A549 (cell line): Measurements from ENCODE around the gene KATNIP. TPM values are rescaled to one million over a fixed set of nuclear protein-coding genes. Genes with fewer than 3 reads are reported as not detected.
A peak's percentile ranks its signal among the peaks of the same experiment; 100 is the strongest.

Experiments used
- ATAC-seq, 2 experiments: fragments of 200-7000 bp in 1 of 2; fragments of >200 bp in 1 of 2; cut with Nextera tagmentation in 1 of 2; cut with Tn5 transposase in 1 of 2; 3 replicates each; pipeline versions ENCODE4 v1.8.0 to v1.9.1; 2018 to 2020; ENCODE audit warnings: mild to moderate bottlenecking in 1 of 2, moderate library complexity in 1 of 2
- CTCF ChIA-PET: fragments of 300-600 bp; sonication (Branson Sonifier 250); formaldehyde crosslinking; extraction: SDS; loops from one replicate; lab custom pipeline; 2021; ENCODE audit warnings: antibody characterized with exemption, inconsistent platforms; lab: Yijun Ruan, JAX
- POLR2A ChIA-PET: fragments of 350-600 bp; formaldehyde crosslinking; extraction: SDS; loops from one replicate; lab custom pipeline; 2021; ENCODE audit warnings: antibody characterized with exemption, inconsistent platforms; lab: Yijun Ruan, JAX
- DNase-seq, 2 experiments: peaks; one replicate each; pipeline versions ENCODE4 v3.0.0 to v3.0.0-alpha.2; 2011 to 2016; ENCODE audit warnings: low read depth in 1 of 2, low spot score in 1 of 2
- FAIRE-seq: peaks from 2 replicates; lab custom pipeline; 2011; peaks lifted over from hg19 to GRCh38; lab: Jason Lieb, UNC
- H3K27ac ChIP-seq, 2 experiments: fragments of >200 bp; sonication (Bioruptor Twin); formaldehyde crosslinking; 3 replicates each; pipeline ENCODE4 v1.5.1; 2016 to 2017
- H3K4me1 ChIP-seq: fragments of >200 bp; sonication (Bioruptor Twin); formaldehyde crosslinking; 3 replicates; pipeline ENCODE4 v1.6.1; 2016
- H3K4me2 ChIP-seq: fragments of >200 bp; sonication (Bioruptor Twin); formaldehyde crosslinking; 3 replicates; pipeline ENCODE4 v1.6.1; 2016
- H3K4me3 ChIP-seq: fragments of >200 bp; sonication (Bioruptor Twin); formaldehyde crosslinking; 3 replicates; pipeline ENCODE4 v1.5.1; 2016
- H3K9me3 ChIP-seq: fragments of >200 bp; sonication (Bioruptor Twin); formaldehyde crosslinking; 3 replicates; pipeline ENCODE4 v1.6.1; 2016
- BCL3 ChIP-seq: fragments of >200 bp; sonication (Bioruptor Twin); formaldehyde crosslinking; IDR thresholded peaks from 3 replicates; pipeline ENCODE4 v1.6.1; 2016
- CBX2 ChIP-seq: fragments of 200-600 bp; sonication (generic); IDR thresholded peaks from 2 replicates; pipeline ENCODE4 v1.6.1; 2016; ENCODE audit warnings: low read depth, mild to moderate bottlenecking, borderline replicate concordance
- CHD2 ChIP-seq: fragments of 150-350 bp; IDR thresholded peaks from 2 replicates; pipeline ENCODE4 v1.6.1; 2014; ENCODE audit warnings: low read length; ENCODE audit not compliant: partially characterized antibody
- CHD4 ChIP-seq: fragments of 200-600 bp; sonication (generic); IDR thresholded peaks from 2 replicates; pipeline ENCODE4 v1.6.1; 2016; ENCODE audit warnings: antibody characterized with exemption, mild to moderate bottlenecking, borderline replicate concordance
- CTCF ChIP-seq: fragments of >200 bp; sonication (Bioruptor Twin); formaldehyde crosslinking; IDR thresholded peaks from 3 replicates; pipeline ENCODE4 v1.5.1; 2016
- E2F6 ChIP-seq: IDR thresholded peaks from 2 replicates; pipeline ENCODE4 v1.6.1; 2012; ENCODE audit warnings: low read depth, borderline replicate concordance
- EHMT2 ChIP-seq: fragments of 200-600 bp; sonication (generic); IDR thresholded peaks from 2 replicates; pipeline ENCODE4 v1.6.1; 2016; ENCODE audit warnings: antibody characterized with exemption, low read depth, mild to moderate bottlenecking, moderate library complexity
- FOSL2 ChIP-seq, 2 experiments: fragments of 450-650 bp in 1 of 2; fragments of >200 bp in 1 of 2; sonication (Bioruptor Twin) in 1 of 2; formaldehyde crosslinking; IDR thresholded peaks; 2 replicates each; pipeline versions ENCODE4 v1.5.0 to v1.6.1; 2016 to 2020; ENCODE audit warnings: mild to moderate bottlenecking in 1 of 2, moderate library complexity in 1 of 2
- GATA3 ChIP-seq: IDR thresholded peaks from 2 replicates; pipeline ENCODE4 v1.6.1; 2012; ENCODE audit warnings: borderline replicate concordance
- JUN ChIP-seq, 2 experiments: fragments of >200 bp; sonication (Bioruptor Twin); formaldehyde crosslinking; IDR thresholded peaks; 2 replicates in 1 of 2; 3 replicates in 1 of 2; pipeline ENCODE4 v1.6.1; 2016 to 2017
- JUNB ChIP-seq: fragments of >200 bp; sonication (Bioruptor Twin); formaldehyde crosslinking; IDR thresholded peaks from 2 replicates; pipeline ENCODE4 v1.6.1; 2016
- KDM1A ChIP-seq: fragments of 200-600 bp; sonication (generic); IDR thresholded peaks from 2 replicates; pipeline ENCODE4 v1.6.1; 2016; ENCODE audit warnings: low read depth, mild to moderate bottlenecking
- KDM5A ChIP-seq: fragments of 200-600 bp; sonication (generic); IDR thresholded peaks from 2 replicates; pipeline ENCODE4 v1.6.1; 2016; ENCODE audit warnings: antibody characterized with exemption, mild to moderate bottlenecking
- MAFK ChIP-seq: fragments of 450-650 bp; IDR thresholded peaks from 2 replicates; pipeline ENCODE4 v1.6.1; 2014; ENCODE audit not compliant: partially characterized antibody
- MAX ChIP-seq: IDR thresholded peaks from 2 replicates; pipeline ENCODE4 v1.6.1; 2012
- MAZ ChIP-seq: fragments of 150-350 bp; IDR thresholded peaks from 2 replicates; pipeline ENCODE4 v1.6.1; 2014; ENCODE audit warnings: antibody characterized with exemption, low read depth, low read length, borderline replicate concordance
- MYC ChIP-seq: IDR thresholded peaks from 2 replicates; pipeline ENCODE4 v1.6.1; 2012; ENCODE audit warnings: mild to moderate bottlenecking, inconsistent platforms, low read length, improper control_type of control experiment, borderline replicate concordance
- NR3C1 ChIP-seq: fragments of >200 bp; sonication (Bioruptor Twin); formaldehyde crosslinking; IDR thresholded peaks from 3 replicates; pipeline ENCODE4 v1.6.1; 2017
- PHF8 ChIP-seq: fragments of 200-600 bp; sonication (generic); IDR thresholded peaks from 2 replicates; pipeline ENCODE4 v1.6.1; 2016; ENCODE audit warnings: low read depth, mild to moderate bottlenecking, antibody characterized with exemption, moderate library complexity, borderline replicate concordance
- POLR2A ChIP-seq: IDR thresholded peaks from 2 replicates; pipeline ENCODE4 v1.6.1; 2012; ENCODE audit warnings: mild to moderate bottlenecking, low read length
- POLR2AphosphoS2 ChIP-seq: conservative IDR thresholded peaks from 2 replicates; pipeline ENCODE4 v1.6.1; 2012; ENCODE audit warnings: low read length, improper control_type of control experiment, inconsistent platforms
- RFX5 ChIP-seq: fragments of 450-650 bp; IDR thresholded peaks from 2 replicates; pipeline ENCODE4 v1.7.1; 2014; ENCODE audit warnings: antibody characterized with exemption, mild to moderate bottlenecking, moderate library complexity
- SMC3 ChIP-seq: fragments of >200 bp; sonication (Bioruptor Twin); formaldehyde crosslinking; IDR thresholded peaks from 3 replicates; pipeline ENCODE4 v1.6.1; 2018; ENCODE audit warnings: inconsistent platforms
- SREBF2 ChIP-seq: fragments of 450-650 bp; IDR thresholded peaks from 2 replicates; pipeline ENCODE4 v1.6.1; 2014; ENCODE audit warnings: mild to moderate bottlenecking, moderate library complexity
- TFCP2L1 ChIP-seq: fragments of 250-450 bp; sonication (Bioruptor Pico); IDR thresholded peaks from 2 replicates; pipeline ENCODE4 v1.5.0; 2021; ENCODE audit warnings: mild to moderate bottlenecking
- ZSCAN20 ChIP-seq: fragments of 250-450 bp; sonication (Bioruptor Pico); IDR thresholded peaks from 2 replicates; pipeline ENCODE4 v1.8.0; 2022; ENCODE audit warnings: mild to moderate bottlenecking, moderate library complexity
- WGBS: methylation state at CpG from one replicate; pipeline ENCODE4 v1.1.6; 2017; ENCODE audit errors: missing lambda C conversion rate; 5-methylcytosine and 5-hydroxymethylcytosine counted together
- polyA minus RNA-seq: library from RNA; depleted of rRNA, polyadenylated mRNA; stranded (reverse); fragments of >200 nt; gene quantifications from 2 replicates; pipeline ENCODE4 v1.2.3, GENCODE V29; 2011; rRNA and poly(A)+ RNA removed
- polyA plus RNA-seq, 4 experiments: library from polyadenylated mRNA; depleted of rRNA in 3 of 4; stranded (reverse); fragments of >200 nt; fragmentation: RNase III in 1 of 4; extraction: RNeasy Plus Mini Kit Qiagen cat#74134 plus additional on column Dnase treatment in 1 of 4; gene quantifications; 2 replicates in 3 of 4; 3 replicates in 1 of 4; pipeline ENCODE4 v1.2.3, GENCODE V29; 2011 to 2017
- TF ChIP-seq, protein P1 (sequence below): fragments of 250-450 bp; sonication (Bioruptor Pico); IDR thresholded peaks from 2 replicates; pipeline ENCODE4 v1.5.0; 2020; ENCODE audit warnings: low read depth, mild to moderate bottlenecking, moderate library complexity

Gene KATNIP
- polyA plus RNA-seq (2011; rRNA removed), result 27.1 and 27.9 TPM in 2 replicates
- 17.1 and 18.5 TPM in 2 replicates for polyA plus RNA-seq (2012; cell fraction: cytosol; rRNA removed)
- 77.9 and 87.4 TPM in 2 replicates for polyA plus RNA-seq (2012; cell fraction: nucleus; rRNA removed)
- 12.8 to 13.5 TPM (median 13.4 TPM) in 3 replicates for polyA plus RNA-seq (2017; fragmentation: RNase III; extraction: RNeasy Plus Mini Kit Qiagen cat#74134 plus additional on column Dnase treatment)
- 31.7 and 45.8 TPM in 2 replicates for polyA minus RNA-seq

- Histone ChIP-seq H3K4me2 (peak within 1 kb of the TSS; percentile 95), H3K4me3 (peak within 1 kb of the TSS; percentile 81), H3K9me3 (no peaks in the 10 kb centered on the region), H3K27ac (peak within 1 kb of the TSS; percentile 77 to 95)
- peak; percentile 99 to 100 for ATAC-seq
- POLR2A ChIA-PET, result interaction anchor here (0.6 to 1.4 kb wide), 14 partner anchors 9 to 346 kb away, joined by 3 to 10 read pairs (median 3); partner anchors contain the start of gene KDM8
- FAIRE-seq, result no peak
- DNase-seq, result peak; percentile 98 to 100
- no peak for TF ChIP-seq KDM1A
- TF ChIP-seq MYC, result peak; percentile 40; the same call in 1 of the 2 replicates
- TF ChIP-seq EHMT2, result no peak
- peak; percentile 46 to 80; a peak in 4 of 5 replicates for TF ChIP-seq JUN (IDR thresholded peaks at IDR 0.05)
- TF ChIP-seq MAX, result peak; percentile 58
- no peak for TF ChIP-seq SMC3
- TF ChIP-seq TFCP2L1 (CRISPR knock-in tag), result no peak
- TF ChIP-seq MAFK, result no peak
- TF ChIP-seq CHD4, result no peak
- no peak for TF ChIP-seq CHD2
- no peak for TF ChIP-seq SREBF2
- no peak for TF ChIP-seq CBX2
- no peak for TF ChIP-seq ZSCAN20
- TF ChIP-seq POLR2AphosphoS2, result no peak
- peak; percentile 77 for TF ChIP-seq POLR2A
- TF ChIP-seq, protein P1, sequence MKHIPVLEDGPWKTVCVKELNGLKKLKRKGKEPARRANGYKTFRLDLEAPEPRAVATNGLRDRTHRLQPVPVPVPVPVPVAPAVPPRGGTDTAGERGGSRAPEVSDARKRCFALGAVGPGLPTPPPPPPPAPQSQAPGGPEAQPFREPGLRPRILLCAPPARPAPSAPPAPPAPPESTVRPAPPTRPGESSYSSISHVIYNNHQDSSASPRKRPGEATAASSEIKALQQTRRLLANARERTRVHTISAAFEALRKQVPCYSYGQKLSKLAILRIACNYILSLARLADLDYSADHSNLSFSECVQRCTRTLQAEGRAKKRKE (CRISPR knock-in tag), result no peak
- no peak for TF ChIP-seq CTCF
- no peak for TF ChIP-seq NR3C1
- no peak for TF ChIP-seq JUNB
- TF ChIP-seq MAZ, result no peak
- TF ChIP-seq KDM5A, result peak; percentile 68
- TF ChIP-seq E2F6, result peak; percentile 34; the same call in 1 of the 2 replicates
- TF ChIP-seq FOSL2 (IDR thresholded peaks at IDR 0.05), result no peak
- TF ChIP-seq FOSL2 (CRISPR knock-in tag; IDR thresholded peaks at IDR 0.05), result peak; percentile 62
- TF ChIP-seq RFX5, result peak; percentile 69; the same call in 1 of the 2 replicates
- no peak for TF ChIP-seq GATA3
- peak; percentile 98 for TF ChIP-seq PHF8
- peak; percentile 59; the same call in 1 of the 3 replicates for TF ChIP-seq BCL3
- TF ChIP-seq, all 56 proteins: peak for 10
- WGBS, result 4% methylated on average over 11 of the region's 59 CpGs
- peaks cover 31% of the 10 kb centered on the region for H3K4me1 ChIP-seq
- CTCF ChIA-PET, result interaction anchor here (0.5 to 1.5 kb wide), 4 partner anchors 11 to 1896 kb away, joined by 3 to 6 read pairs (median 3); no protein-coding TSS in a partner anchor
These were observed at the start of gene KATNIP, which contains the start of gene GTF3C1 for GRCh38 chr16:27549746-27550581. Gene KATNIP, plus strand, starts transcription at chr16:27550144. Its CDS starts 27 bp downstream, at chr16:27550171. Gene GTF3C1, minus strand, starts transcription at chr16:27549913. Its CDS starts 23 bp downstream, at chr16:27549890.
